Cardiac fibroblast (primary cell): ENCODE results near the gene PLA2G2D.

Experiments
- DNase-seq, 2 donors: peaks; one replicate each; pipeline versions ENCODE4 v3.0.0 to v3.0.0-alpha.2; 2010; ENCODE audit warnings: low read depth in 2 of 2
- H3K4me3 ChIP-seq, 2 donors: replicated peaks in 1 of 2; 1 replicate in 1 of 2; 2 replicates in 1 of 2; pipeline ENCODE4 v1.5.1; 2011; ENCODE audit warnings: low read depth in 2 of 2, low read length in 2 of 2, mild to moderate bottlenecking in 2 of 2, moderate library complexity in 1 of 2
- CTCF ChIP-seq: IDR thresholded peaks from one replicate; pipeline ENCODE4 v1.5.1; 2011; ENCODE audit warnings: low read depth, mild to moderate bottlenecking, low read length, inconsistent platforms

Gene PLA2G2D

GRCh38 chr1:20100632-20101355, 18.5 kb downstream of the PLA2G2D start:
- H3K4me3 ChIP-seq, result no peak overlapping the region
- TF ChIP-seq CTCF, result peak; percentile 91
- DNase-seq, result peak; percentile 73 to 78

GRCh38 chr1:20099533-20099932, 19.8 kb downstream of the PLA2G2D start:
- DNase-seq, result no peak
- no peak overlapping the region for H3K4me3 ChIP-seq
- no peak for TF ChIP-seq CTCF

- no peak for TF ChIP-seq CTCF
- DNase-seq, result no peak
- H3K4me3 ChIP-seq, result no peak overlapping the region
Measured at GRCh38 chr1:20096840-20097447, 22.4 kb downstream of the PLA2G2D start.

GRCh38 chr1:20095564-20096434, 23.5 kb downstream of the PLA2G2D start:
- no peak for TF ChIP-seq CTCF
- H3K4me3 ChIP-seq, result no peak overlapping the region
- DNase-seq, result peak in 1 of 2 donors; percentile 45

- no peak overlapping the region for H3K4me3 ChIP-seq
- peak; percentile 34 to 75 for DNase-seq
- TF ChIP-seq CTCF, result no peak
Measured at GRCh38 chr1:20093940-20094391, 25.4 kb downstream of the PLA2G2D start.

GRCh38 chr1:20093303-20093702, 26.0 kb downstream of the PLA2G2D start:
- H3K4me3 ChIP-seq, result no peak overlapping the region
- no peak for DNase-seq
- no peak for TF ChIP-seq CTCF
